AG04449 (cell line): ENCODE data around the gene RAB11FIP3.

Source experiments
- CTCF ChIA-PET: fragments of 350-600 bp; formaldehyde crosslinking; extraction: SDS; loops from one replicate; lab custom pipeline; 2021; ENCODE audit warnings: antibody characterized with exemption; lab: Yijun Ruan, JAX
- POLR2A ChIA-PET: fragments of 400-600, 350-600 bp; formaldehyde crosslinking; extraction: SDS; loops from one replicate; lab custom pipeline; 2020; ENCODE audit warnings: antibody characterized with exemption, inconsistent platforms; lab: Yijun Ruan, JAX
- DNase-seq: peaks from one replicate; pipeline ENCODE4 v3.0.0-alpha.2; 2010; ENCODE audit warnings: low read depth, low spot score
- H3K4me3 ChIP-seq: 2 replicates; pipeline ENCODE4 v1.5.1; 2011; ENCODE audit warnings: low read depth, mild to moderate bottlenecking, control low read depth, low read length
- CTCF ChIP-seq: IDR thresholded peaks from one replicate; pipeline ENCODE4 v1.5.1; 2011; ENCODE audit warnings: mild to moderate bottlenecking, moderate library complexity, low read length, control low read depth, inconsistent platforms; ENCODE audit not compliant: insufficient read depth; ENCODE audit errors: missing control alignments

Gene RAB11FIP3

DNA sequence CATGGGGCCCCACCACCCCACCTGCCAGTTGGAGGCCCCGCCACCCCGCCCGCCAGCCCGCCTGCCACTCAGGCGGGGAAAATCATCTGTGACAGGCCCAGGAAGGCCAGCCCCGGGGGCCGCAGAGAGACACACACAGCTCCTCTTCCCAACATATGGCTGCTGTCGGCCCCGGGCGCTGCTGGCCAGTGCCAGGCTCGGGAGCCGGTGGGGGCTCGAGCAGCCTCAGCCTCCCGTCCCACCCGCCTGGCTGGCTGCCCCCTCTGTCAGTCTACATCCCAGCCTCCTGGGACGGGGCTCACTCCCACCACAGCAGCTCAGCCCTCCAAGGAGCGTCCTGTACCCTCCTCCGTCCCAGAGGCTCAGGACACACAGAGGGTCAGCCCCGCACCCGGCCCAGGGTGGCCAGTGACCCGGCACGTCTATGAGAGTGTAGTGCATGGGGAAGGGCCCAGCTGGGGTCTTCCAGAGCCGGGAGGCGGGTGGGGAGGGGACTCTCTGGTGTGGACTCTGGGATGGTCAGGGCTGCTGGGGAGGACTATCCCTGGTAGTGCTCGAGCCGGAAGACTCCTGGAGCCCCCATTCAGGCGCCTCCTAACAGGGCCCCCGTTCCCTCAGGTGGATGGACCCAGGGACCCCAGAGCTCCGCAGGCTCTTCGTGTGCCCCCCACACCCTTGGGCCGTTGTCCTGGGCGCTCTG is 131.2 kb downstream of the RAB11FIP3 start:
- TF ChIP-seq CTCF, result no peak
- ChIA-PET CTCF (no interaction called here), POLR2A (no interaction called here)
- no peak overlapping the region for H3K4me3 ChIP-seq
- DNase-seq, result no peak

DNA sequence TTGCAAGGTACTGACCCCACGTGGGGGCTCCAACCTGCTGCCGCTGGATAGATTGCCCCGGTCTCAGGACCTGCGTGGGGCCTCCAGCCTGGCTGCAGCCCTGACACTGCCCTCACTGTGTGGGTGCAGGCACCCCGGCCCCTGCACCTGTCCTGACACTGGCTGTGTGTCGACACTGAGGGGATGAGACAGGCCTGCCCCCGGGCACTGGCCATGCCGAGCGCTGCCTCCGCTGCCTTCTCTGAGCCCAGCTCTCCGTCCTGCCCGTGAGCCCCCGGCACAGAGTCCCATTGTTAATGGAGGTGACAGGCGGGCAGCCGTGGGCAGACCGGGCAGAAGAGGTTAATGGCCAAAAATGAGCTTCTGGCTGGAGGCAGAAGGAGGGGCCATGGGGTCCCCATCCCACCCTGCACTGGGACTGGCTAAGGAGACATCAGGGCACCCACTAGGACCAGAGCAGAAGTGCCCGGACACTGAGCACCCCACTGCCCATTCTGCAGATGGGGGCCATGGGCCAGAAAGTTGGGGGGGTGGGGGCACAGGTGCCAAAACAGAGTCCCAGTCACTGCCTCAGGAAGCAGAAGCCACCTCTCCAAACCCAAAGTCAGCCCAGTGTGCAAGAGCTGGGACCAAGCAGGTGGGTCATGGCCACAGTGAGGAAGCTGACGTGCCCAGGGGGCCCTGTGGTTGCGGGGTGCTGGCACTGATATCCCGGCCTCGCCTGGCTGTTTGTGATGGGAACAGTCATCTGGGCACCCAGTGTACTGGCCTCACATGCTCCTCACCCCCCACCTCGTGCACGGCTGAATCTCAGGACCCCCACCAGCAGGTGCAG is 132.2 kb downstream of the RAB11FIP3 start:
- TF ChIP-seq CTCF, result no peak
- POLR2A ChIA-PET, result no interaction called here
- H3K4me3 ChIP-seq, result no peak overlapping the region
- CTCF ChIA-PET, result no interaction called here
- DNase-seq, result no peak

- H3K4me3 ChIP-seq, result no peak overlapping the region
- CTCF ChIA-PET, result no interaction called here
- DNase-seq, result no peak
- no peak for TF ChIP-seq CTCF
- POLR2A ChIA-PET, result no interaction called here
Measured at GRCh38 chr16:558298-559020, 133.0 kb downstream of the RAB11FIP3 start.

DNA sequence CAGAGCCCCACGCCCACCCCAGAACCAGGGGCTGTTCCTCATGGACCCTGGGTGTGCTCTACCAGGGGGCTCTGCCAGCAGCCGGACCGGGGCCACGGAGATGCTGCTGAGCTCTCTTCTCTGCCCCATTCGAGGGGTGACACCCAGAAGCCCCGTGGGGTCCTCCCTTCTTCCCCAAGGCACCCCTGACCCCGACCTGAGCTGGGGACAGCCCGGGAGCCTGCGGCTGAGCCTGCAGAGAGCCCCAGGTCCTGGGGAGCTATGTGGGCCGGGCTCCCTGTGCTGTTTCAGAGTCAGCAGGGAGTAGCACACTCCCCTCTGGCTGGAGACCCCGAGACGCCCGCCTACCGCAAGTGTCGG is 133.6 kb downstream of the RAB11FIP3 start:
- CTCF ChIA-PET, result no interaction called here
- POLR2A ChIA-PET, result no interaction called here
- DNase-seq, result no peak
- no peak overlapping the region for H3K4me3 ChIP-seq
- no peak for TF ChIP-seq CTCF

DNA sequence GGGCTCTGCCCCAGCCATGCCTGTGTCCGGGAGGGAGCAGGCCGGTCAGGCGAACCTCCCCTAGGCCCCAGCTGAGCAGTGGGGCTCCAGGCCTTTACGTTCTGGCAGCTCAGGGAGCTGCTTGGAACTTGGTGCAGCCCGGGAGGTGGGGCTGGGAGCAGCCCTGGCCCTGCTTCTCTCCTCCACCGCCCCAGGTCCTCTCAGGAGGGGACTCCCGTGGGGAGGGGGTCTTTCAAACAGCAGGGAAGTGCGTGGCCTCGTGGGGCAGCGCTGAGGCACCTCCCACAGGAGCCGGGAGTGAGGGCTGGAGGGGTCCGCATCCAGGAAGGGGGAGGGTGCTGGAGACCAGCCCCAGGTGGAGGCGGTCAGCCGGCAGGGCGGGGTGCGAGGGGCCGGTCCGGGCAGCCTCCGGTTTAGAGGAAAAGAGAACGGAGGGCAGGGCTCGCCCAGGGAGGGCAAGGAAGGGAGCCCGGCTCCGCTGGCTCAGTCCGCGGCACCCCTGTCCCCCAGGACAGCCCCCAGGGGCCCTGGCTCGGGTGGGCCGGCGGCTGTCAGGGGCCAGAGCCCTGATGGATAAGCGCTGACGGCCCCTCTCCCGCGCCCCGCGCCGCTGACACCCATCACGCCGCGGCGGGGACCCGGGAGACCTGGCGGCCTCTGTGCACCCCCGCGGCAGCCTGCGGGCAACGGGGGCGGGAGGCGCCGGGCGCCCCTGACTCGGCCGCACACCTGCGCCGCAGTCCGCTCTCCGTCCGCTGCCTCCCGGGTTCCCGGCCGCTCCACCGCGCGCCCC is 134.2 kb downstream of the RAB11FIP3 start:
- CTCF ChIA-PET, result no interaction called here
- TF ChIP-seq CTCF, result no peak
- POLR2A ChIA-PET, result no interaction called here
- no peak for DNase-seq
- no peak overlapping the region for H3K4me3 ChIP-seq
